Activated CD8-positive, alpha-beta memory T cell treated with anti-CD3 and anti-CD28 coated beads, Interleukin-2, amount 50 U/mL, for 1 hour (primary cell): ENCODE measurements around the gene SPINK4.
A peak's percentile ranks its signal among the peaks of the same experiment; 100 is the strongest.

ENCODE experiments used
- DNase-seq: peaks from one replicate; pipeline ENCODE4 v3.0.0-alpha.2; 2020; ENCODE audit errors: extremely low read depth

The SPINK4 gene

DNA sequence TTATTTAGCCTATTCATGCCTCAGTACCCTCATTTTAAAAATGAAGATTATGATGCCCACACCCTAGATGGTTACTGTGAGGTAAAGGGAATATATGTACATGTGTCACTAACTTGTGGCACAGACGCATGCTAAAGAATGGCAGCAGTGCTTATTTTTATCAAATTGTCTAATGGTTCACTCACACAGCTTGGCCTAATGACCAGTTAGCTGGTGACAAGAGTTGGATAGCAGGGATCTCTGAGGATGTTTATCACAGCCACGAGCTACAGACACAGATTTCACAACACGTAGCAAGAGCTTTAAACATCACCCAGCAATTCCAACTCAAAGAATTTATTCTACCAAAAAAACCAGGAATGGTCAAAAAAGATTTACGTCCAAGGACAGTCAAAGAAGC is 17.3 kb downstream of the SPINK4 start:
- no peak for DNase-seq

DNA sequence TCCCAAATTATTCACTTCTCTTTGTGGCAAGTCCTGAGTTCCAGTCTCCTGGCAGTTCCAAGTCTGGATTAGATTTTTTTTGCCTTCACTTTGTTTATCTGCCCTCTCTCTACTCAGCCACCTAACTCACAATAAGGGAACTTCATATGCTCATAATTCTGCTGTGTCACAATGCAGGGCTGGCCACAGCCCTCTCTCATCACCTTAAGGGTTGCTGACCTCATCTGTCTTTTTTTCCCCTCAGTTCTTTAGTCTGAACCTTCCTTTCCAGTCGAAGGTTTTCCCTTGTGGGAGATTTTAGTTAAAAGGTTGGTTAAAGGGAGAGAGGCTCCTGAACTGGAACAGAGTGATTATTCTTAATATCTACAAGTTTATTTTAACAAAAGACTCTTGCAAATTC is 20.4 kb downstream of the SPINK4 start:
- no peak for DNase-seq

DNA sequence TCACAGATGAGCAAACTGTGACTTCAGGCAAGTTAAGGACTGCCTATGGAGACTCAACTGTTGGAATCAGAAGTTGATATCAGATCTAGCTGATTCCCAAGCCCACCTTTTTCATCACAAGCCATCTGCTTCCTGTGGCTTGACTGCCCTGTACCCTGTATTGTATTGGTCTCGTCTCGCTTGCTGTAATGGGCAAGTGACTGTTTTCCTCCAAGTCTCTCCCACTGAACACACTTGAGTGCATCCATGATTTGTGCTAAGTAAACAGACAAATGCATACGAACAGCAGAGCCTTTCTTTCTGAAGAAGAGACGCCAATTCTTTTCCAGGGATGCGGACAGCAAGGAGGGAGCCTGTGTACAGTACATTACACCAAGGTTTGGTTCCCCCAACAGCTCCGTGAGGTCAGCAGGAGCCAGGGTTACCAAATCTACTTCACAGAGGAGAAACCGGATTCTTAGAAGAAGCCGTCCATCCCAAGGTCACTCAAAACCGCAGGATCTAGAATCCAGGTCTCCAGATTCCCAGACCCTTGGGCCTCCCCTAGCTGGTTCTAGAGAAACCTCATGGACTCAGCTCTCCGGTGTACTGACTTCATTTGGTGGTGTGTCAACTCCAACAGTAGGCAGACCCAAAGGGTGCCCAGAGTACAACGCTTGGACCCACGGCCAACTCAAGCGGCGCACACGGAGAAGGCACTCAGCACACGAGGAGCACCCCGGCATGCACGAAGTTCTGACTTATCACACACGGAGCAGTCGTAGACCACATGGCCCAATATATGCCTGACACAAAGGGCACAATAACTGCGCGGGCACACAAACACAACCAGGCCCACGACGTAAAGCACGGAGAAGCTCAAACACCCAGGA is 23.4 kb downstream of the SPINK4 start:
- DNase-seq: no peak

GRCh38 chr9:33264003-33264472 is 24.1 kb downstream of the SPINK4 start:
- no peak for DNase-seq

DNA sequence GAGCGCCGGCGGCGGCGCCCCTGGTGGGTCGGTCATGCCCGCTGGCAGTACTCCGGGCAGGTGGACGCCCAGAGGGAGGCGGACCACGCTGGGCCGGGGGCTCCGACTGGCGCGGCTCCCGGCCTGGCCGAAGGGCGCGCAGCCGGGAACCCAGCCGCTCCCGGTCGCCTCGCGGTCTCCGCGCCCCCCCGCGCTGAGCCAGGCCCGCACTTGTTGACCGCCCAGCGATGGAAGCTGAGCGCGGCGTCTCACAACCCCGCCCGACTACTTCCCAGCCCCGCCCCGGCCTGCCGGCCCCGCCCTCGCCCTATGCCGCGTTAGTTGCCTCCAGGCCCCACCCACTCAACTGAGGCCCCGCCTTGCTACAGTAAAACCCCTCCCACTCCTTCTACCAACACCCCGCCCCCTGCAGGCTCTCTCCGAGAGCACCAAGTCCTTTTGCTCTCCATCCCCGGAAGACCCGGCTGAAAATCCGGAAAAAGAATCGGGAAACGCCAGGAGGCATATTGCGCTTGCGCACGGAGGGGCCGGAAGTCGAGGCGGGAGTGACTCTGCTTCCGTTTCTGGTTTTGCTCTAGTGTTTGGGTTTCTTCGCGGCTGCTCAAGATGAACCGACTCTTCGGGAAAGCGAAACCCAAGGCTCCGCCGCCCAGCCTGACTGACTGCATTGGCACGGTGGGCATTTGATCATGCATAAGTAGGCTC is 24.7 kb downstream of the SPINK4 start, which contains the start of the genes BAG1 and CHMP5:
Gene BAG1, minus strand, starts transcription at position 236 of the 705 bp plus-strand sequence.
Gene CHMP5, plus strand, starts transcription at position 577 of the 705 bp plus-strand sequence. Its CDS starts 30 bp downstream, at position 607.
- peak; percentile 98 for DNase-seq

DNA sequence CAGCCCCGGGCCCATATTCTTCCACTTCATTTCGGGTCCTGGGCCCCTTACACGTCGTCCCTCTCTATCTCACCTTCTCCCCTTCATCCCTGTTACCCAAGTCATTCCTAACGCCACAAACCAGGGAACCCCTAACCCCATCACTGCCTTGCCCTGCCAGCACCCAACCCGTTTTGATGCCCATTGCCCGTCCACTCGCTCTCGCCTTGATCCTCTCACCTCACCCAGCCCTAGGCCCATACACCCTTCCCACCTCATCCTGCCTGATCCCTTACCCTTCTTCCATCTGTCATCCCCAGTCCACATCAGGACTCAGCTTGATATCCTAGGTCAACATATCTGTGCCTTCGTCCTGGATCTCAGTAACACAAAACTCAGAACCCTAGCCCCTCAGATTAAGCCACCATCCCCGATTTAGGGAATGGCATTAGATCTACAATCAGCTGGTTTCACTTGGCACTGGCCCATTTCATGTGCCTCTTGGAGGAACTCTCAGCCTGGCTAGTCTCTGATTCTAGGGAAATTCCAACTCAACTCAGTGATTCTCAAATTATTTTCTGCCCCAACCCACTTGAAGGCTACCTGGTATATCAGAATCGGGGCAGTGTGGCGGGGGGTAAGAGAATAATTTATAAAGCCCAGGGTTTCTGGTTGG is 25.4 kb downstream of the SPINK4 start:
- DNase-seq: no peak

- DNase-seq: no peak
Measured at GRCh38 chr9:33267151-33267767, 27.3 kb downstream of the SPINK4 start.

- no peak for DNase-seq
Measured at GRCh38 chr9:33270146-33270545, 30.2 kb downstream of the SPINK4 start.

GRCh38 chr9:33272061-33272460 is 32.1 kb downstream of the SPINK4 start:
- DNase-seq: no peak

DNA sequence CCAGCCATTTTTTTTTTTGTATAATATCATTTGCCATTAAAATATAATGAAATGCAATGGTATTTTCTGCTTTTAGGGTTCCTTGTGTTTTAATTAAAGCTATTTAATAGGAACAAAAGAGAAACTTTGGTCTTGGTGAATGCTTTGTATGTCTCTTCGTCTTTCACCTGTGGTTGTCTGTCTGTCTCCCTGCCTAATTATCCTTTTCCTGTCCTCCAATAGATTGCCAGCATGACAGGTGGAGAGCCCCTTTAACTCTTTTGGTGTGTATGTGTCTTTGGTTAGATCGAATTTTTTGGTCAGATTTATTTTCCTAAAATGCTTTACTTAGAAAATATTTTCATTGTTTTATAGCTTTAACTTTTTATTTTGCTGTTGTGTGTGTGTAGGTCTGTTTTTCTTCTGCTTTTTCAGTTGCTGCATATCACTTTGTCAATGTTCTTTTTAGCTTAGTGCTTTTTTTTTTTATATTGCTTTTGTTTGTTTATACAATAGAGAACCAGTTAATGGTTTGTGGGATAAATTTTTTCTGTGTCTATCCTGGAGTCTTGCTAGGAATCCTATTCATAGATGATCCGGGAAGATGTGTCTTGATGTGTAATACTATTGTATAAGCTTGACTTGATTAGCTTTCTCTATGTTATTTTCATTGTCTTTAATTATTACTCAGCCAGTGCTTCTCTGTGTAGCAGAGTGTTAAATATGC is 33.5 kb downstream of the SPINK4 start:
- DNase-seq: no peak

GRCh38 chr9:33273972-33274328 is 34.0 kb downstream of the SPINK4 start:
- DNase-seq: no peak

- no peak for DNase-seq
Measured at GRCh38 chr9:33277484-33277883, 37.5 kb downstream of the SPINK4 start.

DNA sequence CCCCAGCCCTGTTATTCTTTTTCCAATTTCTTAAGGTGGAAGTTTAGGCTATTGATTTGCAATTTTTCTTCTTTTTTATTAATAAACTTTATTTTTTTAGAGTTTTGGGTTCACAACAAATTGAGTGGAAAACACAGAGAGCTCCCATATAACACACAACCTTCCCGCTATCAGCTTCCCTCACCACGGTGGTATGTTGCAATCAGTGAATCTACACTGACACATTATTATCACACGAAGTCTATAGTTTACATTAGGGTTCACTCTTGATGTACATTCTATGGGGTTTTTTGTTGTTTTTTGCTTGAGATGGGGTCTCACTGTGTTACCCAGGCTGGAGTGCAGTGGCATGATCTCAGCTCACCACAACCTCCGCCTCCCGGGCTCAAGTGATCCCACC is 45.5 kb downstream of the SPINK4 start:
- no peak for DNase-seq

DNA sequence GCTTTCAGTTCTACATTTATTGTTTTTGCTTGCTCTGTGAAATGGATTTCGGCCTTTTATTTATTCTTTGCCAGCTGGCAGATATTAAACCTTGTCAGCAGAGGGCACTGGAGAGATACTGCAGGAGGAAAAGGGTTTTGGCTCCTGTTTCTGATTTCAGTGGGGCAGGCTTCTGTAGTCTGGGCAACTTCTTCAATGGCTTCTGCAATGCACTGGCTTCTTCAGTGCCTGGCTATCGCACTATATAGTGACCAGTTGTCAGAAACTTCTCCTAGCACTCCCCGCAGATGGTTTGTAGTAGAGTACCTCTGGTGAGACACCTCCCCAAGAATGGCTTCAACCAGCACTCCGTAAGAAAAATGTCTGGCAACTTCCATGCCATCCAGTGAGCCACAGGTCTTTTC is 47.1 kb downstream of the SPINK4 start:
- DNase-seq: no peak

DNA sequence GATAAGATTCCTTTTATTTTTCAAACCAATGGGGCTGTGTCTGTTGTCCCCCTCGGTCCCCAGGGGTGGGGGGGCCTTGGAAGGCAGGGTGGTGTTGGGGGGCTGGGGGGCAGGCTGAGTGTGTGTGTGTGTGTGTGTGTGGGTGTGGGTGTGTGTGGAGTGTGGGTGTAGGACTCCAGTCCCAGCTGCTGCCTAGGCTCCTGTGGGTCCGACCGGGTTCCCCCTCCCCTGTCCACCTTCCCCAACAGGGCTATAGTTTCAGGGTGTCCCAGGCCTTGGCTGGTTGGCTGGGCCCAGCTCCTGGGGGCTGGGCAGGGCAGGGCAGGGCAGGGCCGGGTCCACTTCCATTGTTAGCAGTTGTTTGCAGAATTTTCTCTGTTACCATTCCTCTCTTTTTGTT is 48.3 kb downstream of the SPINK4 start:
- DNase-seq: no peak

DNA sequence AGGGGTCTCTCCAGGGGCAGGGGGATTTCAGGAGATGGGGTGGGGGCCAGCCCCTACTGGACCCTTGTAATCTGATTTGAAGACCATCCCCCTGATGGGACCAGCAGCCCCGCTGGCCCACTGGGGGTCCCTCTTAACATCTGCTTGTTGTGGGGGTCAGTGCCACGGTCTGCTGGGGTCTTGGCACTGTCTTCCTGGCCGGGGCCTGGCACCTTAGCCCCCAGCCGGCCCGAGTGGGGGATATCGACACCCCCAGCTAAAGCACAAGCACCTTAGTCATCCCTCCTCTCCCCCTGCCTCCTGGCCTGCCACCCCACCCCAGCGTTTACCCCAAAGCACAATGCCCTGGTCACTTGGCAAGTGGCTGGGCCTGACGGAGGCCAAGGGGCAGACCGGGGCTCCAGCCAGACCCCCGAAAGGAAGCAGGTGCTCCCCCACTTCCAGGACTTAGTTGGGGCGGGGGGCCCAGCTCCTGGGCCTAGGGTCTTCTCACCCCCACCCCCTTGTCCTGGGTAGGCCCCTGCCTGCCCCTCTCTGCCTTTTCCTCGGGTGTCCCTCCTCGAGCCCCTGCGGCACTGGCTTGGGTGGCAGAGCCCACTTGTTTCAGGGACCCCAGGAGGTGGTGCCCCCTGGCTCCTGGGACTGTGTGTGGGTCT is 49.0 kb downstream of the SPINK4 start:
- no peak for DNase-seq

DNA sequence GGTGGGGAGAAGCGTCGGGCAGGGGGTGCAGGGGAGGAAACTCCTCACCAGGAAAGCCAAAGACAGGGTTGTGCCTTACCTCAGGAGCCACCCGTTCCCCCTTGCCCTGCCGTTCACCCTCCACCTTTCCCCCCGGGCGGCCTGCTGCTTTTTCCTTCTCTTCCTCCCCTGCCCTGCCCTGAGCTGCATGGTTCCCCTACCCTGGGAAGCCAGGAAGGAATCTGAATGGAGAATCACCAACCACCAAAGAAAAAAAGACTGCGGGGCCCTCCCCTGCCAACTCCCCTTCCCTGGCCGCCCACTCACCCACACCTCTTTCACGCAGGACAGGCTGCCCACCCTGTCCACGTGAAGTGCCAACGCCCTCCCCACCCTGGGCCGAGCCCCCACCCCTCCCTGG is 49.5 kb downstream of the SPINK4 start:
- DNase-seq: no peak

- no peak for DNase-seq
Measured at GRCh38 chr9:33289936-33290246, 49.9 kb downstream of the SPINK4 start.

- DNase-seq: peak; percentile 99
Measured at GRCh38 chr9:33290247-33291030, 50.5 kb downstream of the SPINK4 start, which contains the start of gene NFX1. TSS of gene NFX1 (plus strand) at chr9:33290516. CDS start at chr9:33290573, 57 bp downstream.

DNA sequence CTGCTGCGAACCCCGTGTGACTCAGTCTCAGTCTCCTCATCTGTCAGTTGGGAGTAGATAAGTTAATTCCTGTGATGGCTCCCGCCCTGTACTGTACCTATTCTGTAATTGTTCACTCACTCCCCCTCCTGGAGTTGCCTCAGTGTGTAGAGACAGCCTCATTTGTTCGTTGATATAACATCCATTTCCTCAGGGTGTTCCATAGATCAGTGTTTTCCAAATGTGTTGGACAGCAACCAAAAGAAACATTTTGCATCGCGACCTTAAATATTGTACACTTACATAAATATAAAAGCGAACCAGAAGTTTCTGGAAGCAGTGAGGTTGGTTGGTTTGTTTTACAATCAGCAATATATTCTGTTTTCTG is 51.0 kb downstream of the SPINK4 start:
- DNase-seq: no peak
